ENCODE results near the gene F12. TPM values are rescaled to one million over a fixed set of nuclear protein-coding genes. Genes with fewer than 3 reads are reported as not detected.

F12 gene
- polyA plus RNA-seq, 1 of the 3 experiments (the other 2 are of a cell fraction), result 4.3 TPM

DNA sequence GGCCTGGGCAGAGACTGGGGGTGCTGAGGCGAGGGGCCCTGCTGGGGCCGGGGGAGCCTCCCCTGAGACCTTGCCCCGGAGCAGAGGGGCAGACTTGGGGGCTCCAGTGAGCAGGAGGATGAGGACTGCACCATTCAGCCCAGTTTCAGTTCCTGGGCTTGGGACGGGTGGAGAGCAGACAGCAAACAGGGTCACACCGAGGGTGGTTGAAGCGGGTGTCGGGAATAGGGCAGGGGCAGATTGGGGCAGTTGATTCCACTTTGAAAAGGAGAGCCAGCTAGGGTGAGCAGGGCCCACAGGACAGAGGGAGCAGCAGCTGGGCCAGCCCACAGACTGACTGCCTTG is 21.6 kb upstream of the F12 start (continued):
- TF ChIP-seq, protein P1, sequence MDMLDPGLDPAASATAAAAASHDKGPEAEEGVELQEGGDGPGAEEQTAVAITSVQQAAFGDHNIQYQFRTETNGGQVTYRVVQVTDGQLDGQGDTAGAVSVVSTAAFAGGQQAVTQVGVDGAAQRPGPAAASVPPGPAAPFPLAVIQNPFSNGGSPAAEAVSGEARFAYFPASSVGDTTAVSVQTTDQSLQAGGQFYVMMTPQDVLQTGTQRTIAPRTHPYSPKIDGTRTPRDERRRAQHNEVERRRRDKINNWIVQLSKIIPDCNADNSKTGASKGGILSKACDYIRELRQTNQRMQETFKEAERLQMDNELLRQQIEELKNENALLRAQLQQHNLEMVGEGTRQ (IDR thresholded peaks at IDR 0.05; ENCODE audit: borderline replicate concordance, low read depth, low read length), result no peak
- no peak for TF ChIP-seq RXRA (IDR thresholded peaks at IDR 0.05; ENCODE audit: borderline replicate concordance, low read depth)
- no peak for TF ChIP-seq JUND (IDR thresholded peaks at IDR 0.05)
- TF ChIP-seq NFIC (IDR thresholded peaks at IDR 0.05; ENCODE audit: borderline replicate concordance), result no peak
- no peak for TF ChIP-seq RCOR1 (IDR thresholded peaks at IDR 0.05; ENCODE audit: low read length)

DNA sequence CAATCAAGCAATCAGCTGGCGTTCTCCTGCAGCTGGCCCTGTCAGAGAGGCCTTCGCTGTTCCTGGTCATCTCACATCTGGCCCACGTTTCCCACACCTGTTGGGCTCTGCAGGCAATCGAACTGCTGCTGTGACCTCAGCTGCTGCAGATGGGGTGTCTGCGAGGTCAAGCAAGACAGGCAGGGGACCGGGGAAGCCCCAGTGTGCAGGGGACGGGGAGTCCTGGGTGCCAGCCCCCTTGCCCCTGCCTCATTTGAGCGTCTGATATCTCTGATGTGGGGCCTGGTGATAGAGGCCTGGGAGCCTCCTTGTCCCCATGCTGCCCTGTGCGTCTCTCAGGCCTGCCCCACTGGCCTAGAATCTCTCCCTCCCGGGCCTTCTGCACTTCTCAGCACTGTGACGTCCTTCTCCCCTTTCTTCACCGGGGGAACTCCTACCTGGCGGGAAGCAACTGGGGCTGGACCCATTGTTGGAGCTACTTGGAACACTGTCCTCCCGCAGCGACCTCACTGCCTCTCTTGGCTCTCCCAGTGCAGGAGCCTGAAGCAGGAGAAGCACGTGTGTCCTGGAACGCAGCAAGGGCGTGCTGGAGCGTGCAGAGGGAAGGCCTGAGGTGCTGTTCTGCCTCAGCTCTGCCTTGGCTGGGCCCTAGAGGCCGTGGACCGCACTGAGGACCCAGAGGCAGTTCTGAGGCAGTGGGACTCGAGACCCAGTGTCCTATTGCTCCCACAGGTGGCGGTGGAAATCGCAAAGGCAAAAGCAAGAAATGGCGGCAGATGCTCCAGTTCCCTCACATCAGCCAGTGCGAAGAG is 21.0 kb upstream of the F12 start:
- H4K20me1 ChIP-seq (ENCODE audit: insufficient read depth), result 0 out of 2 replicates have a peak, but pooled peaks cover 13% of the 10 kb centered on the region
- no peaks in the 10 kb centered on the region for H3K9me3 ChIP-seq
- H3K9ac ChIP-seq, result no peak overlapping the region
- H3K36me3 ChIP-seq (replicated peaks in 1 of 2; ENCODE audit: control insufficient read depth in 1 of 2, insufficient read depth in 2 of 2, low read length in 1 of 2), result peaks cover 3 to 39% of the 10 kb centered on the region in 2 experiments
- TF ChIP-seq JUND (IDR thresholded peaks at IDR 0.05), result no peak
- TF ChIP-seq, protein P2, sequence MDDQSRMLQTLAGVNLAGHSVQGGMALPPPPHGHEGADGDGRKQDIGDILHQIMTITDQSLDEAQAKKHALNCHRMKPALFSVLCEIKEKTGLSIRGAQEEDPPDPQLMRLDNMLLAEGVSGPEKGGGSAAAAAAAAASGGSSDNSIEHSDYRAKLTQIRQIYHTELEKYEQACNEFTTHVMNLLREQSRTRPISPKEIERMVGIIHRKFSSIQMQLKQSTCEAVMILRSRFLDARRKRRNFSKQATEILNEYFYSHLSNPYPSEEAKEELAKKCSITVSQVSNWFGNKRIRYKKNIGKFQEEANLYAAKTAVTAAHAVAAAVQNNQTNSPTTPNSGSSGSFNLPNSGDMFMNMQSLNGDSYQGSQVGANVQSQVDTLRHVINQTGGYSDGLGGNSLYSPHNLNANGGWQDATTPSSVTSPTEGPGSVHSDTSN (IDR thresholded peaks at IDR 0.05), result 0 out of 2 replicates have a peak, but pooled peaks have one; percentile 2
- H3K4me3 ChIP-seq (ENCODE audit: low read depth in 2 of 2, low read length in 1 of 2), result no peak overlapping the region
- H3K27ac ChIP-seq (ENCODE audit: low read depth in 2 of 2, low read length in 1 of 2), result no peak overlapping the region; a peak in 1 of 4 replicates
- ChIA-PET POLR2A (interaction anchor here (1.5 kb wide), 1 partner anchor 16 kb away, joined by 3 read pairs; no protein-coding TSS in a partner anchor), CTCF (interaction anchor here (0.7 to 10.8 kb wide), 7 partner anchors 12 to 112 kb away, joined by 3 to 120 read pairs (median 5); no protein-coding TSS in a partner anchor)
- H2AFZ ChIP-seq (ENCODE audit: low read depth), result no peak overlapping the region
- peaks cover 30% of the 10 kb centered on the region for H3K79me2 ChIP-seq (ENCODE audit: insufficient read depth)
- no peaks in the 10 kb centered on the region for H3K27me3 ChIP-seq (ENCODE audit: insufficient read depth)
- peaks cover 3 to 30% of the 10 kb centered on the region in 2 experiments; a peak in 2 of 4 replicates for H3K4me1 ChIP-seq (ENCODE audit: control insufficient read depth in 1 of 2, insufficient read depth in 2 of 2, low read depth in 1 of 2, low read length in 1 of 2)
- peaks cover 8% of the 10 kb centered on the region for H3F3A ChIP-seq (replicated peaks; ENCODE audit: insufficient read depth)
- no peak for DNase-seq
- WGBS (ENCODE audit: low lambda C conversion rate), result 92% methylated on average over 14 of the region's 26 CpGs
- H3K4me2 ChIP-seq, result no peak overlapping the region
- H3K9me2 ChIP-seq, result no peaks in the 10 kb centered on the region

DNA sequence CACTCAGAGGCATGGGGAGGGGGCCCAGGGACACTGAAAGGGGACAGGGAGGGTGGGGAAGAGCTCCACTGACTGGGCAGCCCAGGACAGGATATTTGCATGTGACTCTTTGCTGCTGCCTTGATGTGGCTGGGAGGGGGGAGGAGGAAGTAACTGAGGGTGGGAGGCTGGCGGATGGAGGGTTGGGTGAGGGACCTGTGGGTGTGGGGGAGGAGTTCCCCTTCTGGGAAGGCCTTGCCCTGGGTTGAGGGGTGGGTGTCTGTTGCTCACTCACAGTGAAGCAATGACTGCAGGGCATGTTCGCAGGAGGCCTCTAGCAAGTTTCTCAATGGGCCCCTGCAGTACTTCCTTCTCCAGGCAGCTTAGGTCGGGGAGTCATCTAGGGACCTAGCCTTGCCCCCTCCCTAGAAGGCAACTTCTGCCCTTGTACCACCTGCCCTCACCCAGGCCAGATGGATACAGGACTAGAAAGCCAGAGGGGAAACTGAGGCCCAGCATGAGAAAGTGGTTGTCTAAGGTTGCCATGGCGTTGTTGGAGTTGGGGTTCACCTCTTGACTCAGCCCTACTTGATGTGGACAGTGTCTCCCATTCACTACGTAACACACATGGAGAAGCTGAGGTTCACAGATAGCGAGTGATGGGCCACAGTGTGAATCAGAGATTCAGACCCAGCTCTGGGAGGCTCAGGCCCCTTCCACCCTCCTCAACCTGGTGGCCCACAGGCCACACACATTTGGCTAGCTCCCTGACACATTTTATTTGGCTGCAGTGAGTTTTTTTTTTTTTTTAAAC is 20.1 kb upstream of the F12 start:
- no peak for DNase-seq
- H3K36me3 ChIP-seq (replicated peaks in 1 of 2; ENCODE audit: control insufficient read depth in 1 of 2, insufficient read depth in 2 of 2, low read length in 1 of 2), result peaks cover 0 to 33% of the 10 kb centered on the region in 2 experiments
- TF ChIP-seq, protein P2 (IDR thresholded peaks at IDR 0.05), result no peak
- TF ChIP-seq, protein P3, sequence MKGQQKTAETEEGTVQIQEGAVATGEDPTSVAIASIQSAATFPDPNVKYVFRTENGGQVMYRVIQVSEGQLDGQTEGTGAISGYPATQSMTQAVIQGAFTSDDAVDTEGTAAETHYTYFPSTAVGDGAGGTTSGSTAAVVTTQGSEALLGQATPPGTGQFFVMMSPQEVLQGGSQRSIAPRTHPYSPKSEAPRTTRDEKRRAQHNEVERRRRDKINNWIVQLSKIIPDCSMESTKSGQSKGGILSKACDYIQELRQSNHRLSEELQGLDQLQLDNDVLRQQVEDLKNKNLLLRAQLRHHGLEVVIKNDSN (IDR thresholded peaks at IDR 0.05; ENCODE audit: borderline replicate concordance, low read depth), result no peak
- TF ChIP-seq MEF2A (IDR thresholded peaks at IDR 0.05; ENCODE audit: borderline replicate concordance, low read depth) (no peak), SMC3 (IDR thresholded peaks at IDR 0.05; ENCODE audit: low read depth, low read length) (no peak), JUND (IDR thresholded peaks at IDR 0.05) (no peak), TCF12 (IDR thresholded peaks at IDR 0.05) (no peak), YY1 (IDR thresholded peaks at IDR 0.05; ENCODE audit: low read depth) (no peak)
- TF ChIP-seq, protein P4, sequence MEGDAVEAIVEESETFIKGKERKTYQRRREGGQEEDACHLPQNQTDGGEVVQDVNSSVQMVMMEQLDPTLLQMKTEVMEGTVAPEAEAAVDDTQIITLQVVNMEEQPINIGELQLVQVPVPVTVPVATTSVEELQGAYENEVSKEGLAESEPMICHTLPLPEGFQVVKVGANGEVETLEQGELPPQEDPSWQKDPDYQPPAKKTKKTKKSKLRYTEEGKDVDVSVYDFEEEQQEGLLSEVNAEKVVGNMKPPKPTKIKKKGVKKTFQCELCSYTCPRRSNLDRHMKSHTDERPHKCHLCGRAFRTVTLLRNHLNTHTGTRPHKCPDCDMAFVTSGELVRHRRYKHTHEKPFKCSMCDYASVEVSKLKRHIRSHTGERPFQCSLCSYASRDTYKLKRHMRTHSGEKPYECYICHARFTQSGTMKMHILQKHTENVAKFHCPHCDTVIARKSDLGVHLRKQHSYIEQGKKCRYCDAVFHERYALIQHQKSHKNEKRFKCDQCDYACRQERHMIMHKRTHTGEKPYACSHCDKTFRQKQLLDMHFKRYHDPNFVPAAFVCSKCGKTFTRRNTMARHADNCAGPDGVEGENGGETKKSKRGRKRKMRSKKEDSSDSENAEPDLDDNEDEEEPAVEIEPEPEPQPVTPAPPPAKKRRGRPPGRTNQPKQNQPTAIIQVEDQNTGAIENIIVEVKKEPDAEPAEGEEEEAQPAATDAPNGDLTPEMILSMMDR (IDR thresholded peaks at IDR 0.05), result no peak
- TF ChIP-seq, protein P5, sequence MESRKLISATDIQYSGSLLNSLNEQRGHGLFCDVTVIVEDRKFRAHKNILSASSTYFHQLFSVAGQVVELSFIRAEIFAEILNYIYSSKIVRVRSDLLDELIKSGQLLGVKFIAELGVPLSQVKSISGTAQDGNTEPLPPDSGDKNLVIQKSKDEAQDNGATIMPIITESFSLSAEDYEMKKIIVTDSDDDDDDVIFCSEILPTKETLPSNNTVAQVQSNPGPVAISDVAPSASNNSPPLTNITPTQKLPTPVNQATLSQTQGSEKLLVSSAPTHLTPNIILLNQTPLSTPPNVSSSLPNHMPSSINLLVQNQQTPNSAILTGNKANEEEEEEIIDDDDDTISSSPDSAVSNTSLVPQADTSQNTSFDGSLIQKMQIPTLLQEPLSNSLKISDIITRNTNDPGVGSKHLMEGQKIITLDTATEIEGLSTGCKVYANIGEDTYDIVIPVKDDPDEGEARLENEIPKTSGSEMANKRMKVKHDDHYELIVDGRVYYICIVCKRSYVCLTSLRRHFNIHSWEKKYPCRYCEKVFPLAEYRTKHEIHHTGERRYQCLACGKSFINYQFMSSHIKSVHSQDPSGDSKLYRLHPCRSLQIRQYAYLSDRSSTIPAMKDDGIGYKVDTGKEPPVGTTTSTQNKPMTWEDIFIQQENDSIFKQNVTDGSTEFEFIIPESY (IDR thresholded peaks at IDR 0.05; ENCODE audit: borderline replicate concordance, low read depth), result no peak

More for the DNA sequence above, 20.1 kb upstream of the F12 start:
- no peak overlapping the region; a peak in 1 of 4 replicates for H3K27ac ChIP-seq (ENCODE audit: low read depth in 2 of 2, low read length in 1 of 2)
- peaks cover 5 to 33% of the 10 kb centered on the region in 2 experiments; a peak in 2 of 4 replicates for H3K4me1 ChIP-seq (ENCODE audit: control insufficient read depth in 1 of 2, insufficient read depth in 2 of 2, low read depth in 1 of 2, low read length in 1 of 2)
- peaks cover 30% of the 10 kb centered on the region for H3K79me2 ChIP-seq (ENCODE audit: insufficient read depth)
- 0 out of 2 replicates have a peak, but pooled peaks cover 13% of the 10 kb centered on the region for H4K20me1 ChIP-seq (ENCODE audit: insufficient read depth)
- H3K9me2 ChIP-seq, result no peaks in the 10 kb centered on the region
- H3K9me3 ChIP-seq, result no peaks in the 10 kb centered on the region
- no peak overlapping the region for H3K9ac ChIP-seq
- no peaks in the 10 kb centered on the region for H3K27me3 ChIP-seq (ENCODE audit: insufficient read depth)
- 0 out of 2 replicates have a peak overlapping the region, but pooled peaks have one; percentile 7 for H3K4me2 ChIP-seq
- ChIA-PET POLR2A (interaction anchor here (1.2 to 1.4 kb wide), 3 partner anchors 11 to 25 kb away, joined by 3 to 4 read pairs (median 4); no protein-coding TSS in a partner anchor), CTCF (interaction anchor here (0.6 to 10.8 kb wide), 8 partner anchors 17 to 111 kb away, joined by 3 to 120 read pairs (median 3); no protein-coding TSS in a partner anchor)
- H2AFZ ChIP-seq (ENCODE audit: low read depth), result no peak overlapping the region
- no peak overlapping the region for H3K4me3 ChIP-seq (ENCODE audit: low read depth in 2 of 2, low read length in 1 of 2)
- H3F3A ChIP-seq (replicated peaks; ENCODE audit: insufficient read depth), result peaks cover 12% of the 10 kb centered on the region
- WGBS (ENCODE audit: low lambda C conversion rate), result 100% methylated on average over 6 of the region's 6 CpGs
